ENCODE measurements around the gene TMEM62. TPM values are rescaled to one million over a fixed set of nuclear protein-coding genes. Genes with fewer than 3 reads are reported as not detected.

TMEM62 gene
- total and polyA plus RNA-seq, 8 donors, result 16.7 to 31.0 (median 19.7) TPM

DNA sequence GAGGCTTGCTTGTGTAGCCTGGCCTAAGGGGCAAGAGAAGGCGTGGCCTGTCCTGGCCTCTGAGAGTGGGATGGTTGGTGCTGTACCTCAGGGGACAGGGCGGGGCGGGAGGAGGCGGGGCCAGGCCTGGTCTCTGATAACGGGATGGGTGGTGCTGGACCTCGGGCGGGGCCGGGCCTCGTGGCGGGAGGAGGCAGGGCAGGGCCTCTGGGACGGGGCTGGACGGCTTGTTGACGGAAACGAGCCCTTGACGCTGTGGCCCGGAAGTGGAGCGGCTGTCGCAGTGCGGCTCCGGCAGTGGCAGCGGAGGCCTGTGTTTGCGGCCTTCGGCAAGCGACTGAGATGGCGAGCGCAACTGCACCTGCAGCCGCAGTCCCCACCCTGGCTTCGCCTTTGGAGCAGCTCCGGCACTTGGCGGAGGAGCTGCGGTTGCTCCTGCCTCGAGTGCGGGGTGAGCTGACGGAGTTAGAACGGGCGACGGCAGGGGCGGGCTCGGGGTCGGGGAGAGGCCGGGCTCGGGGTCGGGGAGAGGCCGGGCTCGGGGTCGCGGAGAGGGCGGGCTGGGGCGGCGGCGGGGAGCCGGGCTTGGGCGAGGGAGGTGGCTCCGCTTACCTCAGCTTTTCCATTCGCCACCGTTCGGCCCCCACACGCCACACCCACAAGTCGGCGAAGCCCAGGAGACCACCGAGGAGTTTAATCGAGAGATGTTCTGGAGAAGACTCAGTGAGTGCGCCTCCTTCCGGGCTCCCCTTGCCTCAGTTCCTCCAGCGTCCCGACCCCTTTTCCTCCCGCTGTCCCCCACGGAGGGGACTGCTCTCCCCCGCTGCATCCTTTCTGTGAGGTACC lies 52.0 kb downstream of the TMEM62 start, which contains the start of gene CCNDBP1:
CCNDBP1 (plus strand) TSS at position 247 of the 846 bp plus-strand sequence; CDS start at position 343, 96 bp downstream.
- DNase-seq (peak; percentile 59 to 100 (median 92)), ATAC-seq (peak; percentile 98)
- TF ChIP-seq, protein P1, sequence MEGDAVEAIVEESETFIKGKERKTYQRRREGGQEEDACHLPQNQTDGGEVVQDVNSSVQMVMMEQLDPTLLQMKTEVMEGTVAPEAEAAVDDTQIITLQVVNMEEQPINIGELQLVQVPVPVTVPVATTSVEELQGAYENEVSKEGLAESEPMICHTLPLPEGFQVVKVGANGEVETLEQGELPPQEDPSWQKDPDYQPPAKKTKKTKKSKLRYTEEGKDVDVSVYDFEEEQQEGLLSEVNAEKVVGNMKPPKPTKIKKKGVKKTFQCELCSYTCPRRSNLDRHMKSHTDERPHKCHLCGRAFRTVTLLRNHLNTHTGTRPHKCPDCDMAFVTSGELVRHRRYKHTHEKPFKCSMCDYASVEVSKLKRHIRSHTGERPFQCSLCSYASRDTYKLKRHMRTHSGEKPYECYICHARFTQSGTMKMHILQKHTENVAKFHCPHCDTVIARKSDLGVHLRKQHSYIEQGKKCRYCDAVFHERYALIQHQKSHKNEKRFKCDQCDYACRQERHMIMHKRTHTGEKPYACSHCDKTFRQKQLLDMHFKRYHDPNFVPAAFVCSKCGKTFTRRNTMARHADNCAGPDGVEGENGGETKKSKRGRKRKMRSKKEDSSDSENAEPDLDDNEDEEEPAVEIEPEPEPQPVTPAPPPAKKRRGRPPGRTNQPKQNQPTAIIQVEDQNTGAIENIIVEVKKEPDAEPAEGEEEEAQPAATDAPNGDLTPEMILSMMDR (IDR thresholded peaks at IDR 0.05), result peak in 1 of 2 donors; percentile 35
- Histone ChIP-seq H3K27me3 (no peaks in the 10 kb centered on the region), H3K36me3 (peaks cover 0 to 42% of the 10 kb centered on the region in 2 donors), H3K9me3 (no peaks in the 10 kb centered on the region), H3K4me1 (peaks cover 0 to 33% of the 10 kb centered on the region in 2 donors), H3K27ac (peak within 1 kb of the TSS; percentile 84 to 91), H3K4me3 (peak within 1 kb of the TSS; percentile 63 to 83)
- intact Hi-C loops (cut with DNase I), result no loop called here

DNA sequence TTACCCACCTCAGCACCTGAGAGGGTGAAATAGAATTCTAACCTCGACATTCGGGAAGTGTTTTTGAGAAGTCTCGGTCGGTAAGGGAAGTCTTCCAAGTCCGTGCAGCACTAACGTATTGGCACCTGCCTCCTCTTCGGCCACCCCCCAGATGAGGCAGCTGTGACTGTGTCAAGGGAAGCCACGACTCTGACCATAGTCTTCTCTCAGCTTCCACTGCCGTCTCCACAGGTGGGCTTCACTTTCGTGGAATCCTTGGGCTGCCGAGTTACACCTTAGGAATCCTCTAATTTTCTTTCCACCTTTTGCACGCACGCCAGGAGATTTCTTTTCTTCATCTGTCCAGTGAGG lies 52.6 kb downstream of the TMEM62 start:
- TF ChIP-seq, protein P1 (IDR thresholded peaks at IDR 0.05), result no peak
- Histone ChIP-seq H3K27me3 (no peaks in the 10 kb centered on the region), H3K4me3 (peak overlapping the region; percentile 63 to 83), H3K36me3 (peaks cover 0 to 46% of the 10 kb centered on the region in 2 donors), H3K4me1 (peaks cover 0 to 33% of the 10 kb centered on the region in 2 donors), H3K27ac (peak overlapping the region; percentile 84 to 91), H3K9me3 (no peaks in the 10 kb centered on the region)
- DNase-seq, result no peak
- peak; percentile 24 for ATAC-seq
- intact Hi-C loops (cut with DNase I), result no loop called here

GRCh38 chr15:43187544-43188155 lies 54.3 kb downstream of the TMEM62 start:
- no peak for ATAC-seq
- Histone ChIP-seq H3K36me3 (peaks cover 0 to 46% of the 10 kb centered on the region in 2 donors), H3K27me3 (no peaks in the 10 kb centered on the region), H3K9me3 (no peaks in the 10 kb centered on the region), H3K4me3 (no peak overlapping the region), H3K27ac (no peak overlapping the region), H3K4me1 (peaks cover 0 to 33% of the 10 kb centered on the region in 2 donors)
- intact Hi-C loops (cut with DNase I), result no loop called here
- peak in 1 of 4 donors; percentile 25 for DNase-seq
- TF ChIP-seq, protein P1 (IDR thresholded peaks at IDR 0.05), result peak; percentile 43 to 52

GRCh38 chr15:43189296-43189695 lies 55.9 kb downstream of the TMEM62 start:
- Histone ChIP-seq H3K36me3 (peaks cover 0 to 55% of the 10 kb centered on the region in 2 donors), H3K4me1 (peaks cover 0 to 33% of the 10 kb centered on the region in 2 donors), H3K9me3 (no peaks in the 10 kb centered on the region), H3K27me3 (no peaks in the 10 kb centered on the region), H3K27ac (no peak overlapping the region), H3K4me3 (no peak overlapping the region)
- DNase-seq, result no peak
- TF ChIP-seq, protein P1 (IDR thresholded peaks at IDR 0.05), result no peak
- intact Hi-C loops (cut with DNase I), result no loop called here
- no peak for ATAC-seq

- Histone ChIP-seq H3K27me3 (no peaks in the 10 kb centered on the region), H3K4me3 (no peak overlapping the region), H3K4me1 (peaks cover 0 to 27% of the 10 kb centered on the region in 2 donors), H3K27ac (no peak overlapping the region), H3K9me3 (no peaks in the 10 kb centered on the region), H3K36me3 (peaks cover 0 to 62% of the 10 kb centered on the region in 2 donors)
- TF ChIP-seq, protein P1 (IDR thresholded peaks at IDR 0.05), result no peak
- ATAC-seq (no peak), DNase-seq (peak in 1 of 4 donors; percentile 17)
- intact Hi-C loops (cut with DNase I), result no loop called here
Measured at GRCh38 chr15:43190178-43190577, 56.8 kb downstream of the TMEM62 start.

Data from left lung (tissue), 10 donors.